Ishikawa (cell line): ENCODE data around the gene MGAT5B.

Experiments used
- CEBPB ChIP-seq: IDR thresholded peaks from 2 replicates; pipeline ENCODE4 v1.6.1; 2012
- CREB1 ChIP-seq: IDR thresholded peaks from 2 replicates; pipeline ENCODE4 v1.6.1; 2012; ENCODE audit warnings: low read depth
- EGR1 ChIP-seq: IDR thresholded peaks from 2 replicates; pipeline ENCODE4 v1.6.1; 2012
- EP300 ChIP-seq: IDR thresholded peaks from 2 replicates; pipeline ENCODE4 v1.6.1; 2012; ENCODE audit warnings: borderline replicate concordance
- FOXM1 ChIP-seq: IDR thresholded peaks from 2 replicates; pipeline ENCODE4 v1.6.1; 2012; ENCODE audit warnings: low read depth, borderline replicate concordance
- MAX ChIP-seq: IDR thresholded peaks from 2 replicates; pipeline ENCODE4 v1.6.1; 2012
- NFIC ChIP-seq: IDR thresholded peaks from 2 replicates; pipeline ENCODE4 v1.6.1; 2012
- RAD21 ChIP-seq: IDR thresholded peaks from 2 replicates; pipeline ENCODE4 v1.6.1; 2012; ENCODE audit warnings: low read depth
- TAF1 ChIP-seq: IDR thresholded peaks from 2 replicates; pipeline ENCODE4 v1.6.1; 2012; ENCODE audit warnings: low read depth, mild to moderate bottlenecking
- TCF12 ChIP-seq: IDR thresholded peaks from 2 replicates; pipeline ENCODE4 v1.6.1; 2012; ENCODE audit warnings: low read depth
- TEAD4 ChIP-seq: IDR thresholded peaks from 2 replicates; pipeline ENCODE4 v1.6.1; 2012
- YY1 ChIP-seq: IDR thresholded peaks from 2 replicates; pipeline ENCODE4 v1.6.1; 2012; ENCODE audit warnings: low read depth
- ZBTB7A ChIP-seq: IDR thresholded peaks from 2 replicates; pipeline ENCODE4 v1.6.1; 2012; ENCODE audit warnings: low read depth
- TF ChIP-seq, protein P1 (sequence below): IDR thresholded peaks from 2 replicates; pipeline ENCODE4 v1.6.1; 2012
- TF ChIP-seq, protein P2 (sequence below): IDR thresholded peaks from 2 replicates; pipeline ENCODE4 v1.6.1; 2012; ENCODE audit warnings: low read depth, mild to moderate bottlenecking

The MGAT5B gene

DNA sequence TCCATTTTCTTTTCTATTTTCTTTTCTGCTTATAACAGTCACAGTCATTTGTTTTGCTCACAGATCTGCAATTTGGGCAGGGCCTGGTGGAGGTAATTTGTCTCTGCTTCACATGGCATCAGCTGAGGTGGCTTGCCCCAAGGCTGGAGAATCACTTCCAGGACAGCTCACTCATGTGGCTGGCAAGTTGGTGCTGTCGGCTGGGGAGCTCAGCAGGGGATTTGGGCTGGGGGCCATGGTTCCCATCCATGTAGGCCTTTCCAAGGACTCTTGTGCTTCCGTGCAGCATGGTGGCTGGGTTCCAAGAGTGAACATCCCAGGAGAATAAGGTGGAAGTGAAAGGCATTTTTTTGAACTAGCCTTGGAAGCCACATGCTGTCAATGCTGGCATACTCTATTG lies 85.7 kb downstream of the MGAT5B start:
- TF ChIP-seq NFIC = no peak
- TF ChIP-seq RAD21 = no peak
- TF ChIP-seq TEAD4 = no peak
- TF ChIP-seq ZBTB7A = no peak
- TF ChIP-seq FOXM1 = no peak
- no peak for TF ChIP-seq CREB1
- no peak for TF ChIP-seq EGR1
- TF ChIP-seq CEBPB = no peak
- TF ChIP-seq TAF1 = no peak
- TF ChIP-seq MAX = no peak

DNA sequence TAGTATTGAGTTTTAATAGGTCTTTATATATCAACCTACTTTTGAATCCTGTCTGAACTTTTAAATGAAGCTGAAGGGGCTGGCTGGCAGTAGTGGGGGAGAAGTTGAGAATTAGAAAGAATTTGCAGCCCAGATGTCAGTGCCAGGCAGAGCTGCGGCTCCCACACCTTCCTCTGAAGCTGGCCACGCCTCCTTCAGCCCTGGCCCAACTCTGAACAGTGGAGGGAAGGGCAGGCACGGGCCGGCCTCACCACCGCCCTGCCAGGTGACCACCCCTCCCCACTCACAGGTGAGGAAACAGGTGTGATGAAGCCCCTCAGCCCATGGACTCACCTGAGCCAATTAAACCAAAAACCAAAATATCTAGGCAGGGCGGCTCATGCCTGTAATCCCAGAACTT lies 87.0 kb downstream of the MGAT5B start:
- TF ChIP-seq TAF1 (no peak), MAX (no peak), TCF12 (no peak), EGR1 (no peak), EP300 (no peak), YY1 (no peak), FOXM1 (no peak), ZBTB7A (no peak), CEBPB (no peak)
- TF ChIP-seq, protein P1, sequence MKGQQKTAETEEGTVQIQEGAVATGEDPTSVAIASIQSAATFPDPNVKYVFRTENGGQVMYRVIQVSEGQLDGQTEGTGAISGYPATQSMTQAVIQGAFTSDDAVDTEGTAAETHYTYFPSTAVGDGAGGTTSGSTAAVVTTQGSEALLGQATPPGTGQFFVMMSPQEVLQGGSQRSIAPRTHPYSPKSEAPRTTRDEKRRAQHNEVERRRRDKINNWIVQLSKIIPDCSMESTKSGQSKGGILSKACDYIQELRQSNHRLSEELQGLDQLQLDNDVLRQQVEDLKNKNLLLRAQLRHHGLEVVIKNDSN = no peak

DNA sequence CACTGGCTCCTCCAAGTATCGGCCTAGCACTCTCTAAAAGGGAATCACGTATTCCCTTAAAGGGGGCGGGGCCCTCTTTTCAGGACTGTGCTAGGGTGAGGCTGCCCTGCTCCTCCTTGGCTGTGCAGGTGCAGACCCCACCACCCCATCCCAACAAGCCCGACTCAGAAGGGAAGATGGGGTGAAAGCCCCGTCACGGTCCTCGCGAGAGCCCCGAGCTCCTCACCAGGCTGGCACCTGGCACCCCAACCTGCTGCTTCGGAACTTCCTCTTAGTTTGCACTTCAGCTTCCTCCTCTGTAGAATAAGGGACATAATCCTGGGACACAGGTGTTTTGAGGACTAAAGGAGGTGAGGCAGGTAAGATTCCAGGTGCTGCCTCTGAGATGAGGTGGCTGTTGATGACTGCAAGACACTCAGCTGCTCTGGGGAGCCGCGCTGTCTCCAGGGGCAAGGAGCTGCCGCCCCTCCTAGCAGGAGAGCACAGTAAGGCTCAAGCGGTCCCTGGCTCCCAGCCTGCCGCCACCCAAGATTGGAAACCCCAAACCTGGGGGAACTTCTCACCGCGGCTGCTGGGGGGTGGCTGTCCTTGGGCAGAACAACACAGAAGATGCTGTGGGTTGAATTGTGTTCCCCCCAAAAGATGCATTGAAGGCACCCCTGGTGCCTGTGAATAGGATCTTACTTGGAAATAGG lies 88.8 kb downstream of the MGAT5B start:
- TF ChIP-seq, protein P2, sequence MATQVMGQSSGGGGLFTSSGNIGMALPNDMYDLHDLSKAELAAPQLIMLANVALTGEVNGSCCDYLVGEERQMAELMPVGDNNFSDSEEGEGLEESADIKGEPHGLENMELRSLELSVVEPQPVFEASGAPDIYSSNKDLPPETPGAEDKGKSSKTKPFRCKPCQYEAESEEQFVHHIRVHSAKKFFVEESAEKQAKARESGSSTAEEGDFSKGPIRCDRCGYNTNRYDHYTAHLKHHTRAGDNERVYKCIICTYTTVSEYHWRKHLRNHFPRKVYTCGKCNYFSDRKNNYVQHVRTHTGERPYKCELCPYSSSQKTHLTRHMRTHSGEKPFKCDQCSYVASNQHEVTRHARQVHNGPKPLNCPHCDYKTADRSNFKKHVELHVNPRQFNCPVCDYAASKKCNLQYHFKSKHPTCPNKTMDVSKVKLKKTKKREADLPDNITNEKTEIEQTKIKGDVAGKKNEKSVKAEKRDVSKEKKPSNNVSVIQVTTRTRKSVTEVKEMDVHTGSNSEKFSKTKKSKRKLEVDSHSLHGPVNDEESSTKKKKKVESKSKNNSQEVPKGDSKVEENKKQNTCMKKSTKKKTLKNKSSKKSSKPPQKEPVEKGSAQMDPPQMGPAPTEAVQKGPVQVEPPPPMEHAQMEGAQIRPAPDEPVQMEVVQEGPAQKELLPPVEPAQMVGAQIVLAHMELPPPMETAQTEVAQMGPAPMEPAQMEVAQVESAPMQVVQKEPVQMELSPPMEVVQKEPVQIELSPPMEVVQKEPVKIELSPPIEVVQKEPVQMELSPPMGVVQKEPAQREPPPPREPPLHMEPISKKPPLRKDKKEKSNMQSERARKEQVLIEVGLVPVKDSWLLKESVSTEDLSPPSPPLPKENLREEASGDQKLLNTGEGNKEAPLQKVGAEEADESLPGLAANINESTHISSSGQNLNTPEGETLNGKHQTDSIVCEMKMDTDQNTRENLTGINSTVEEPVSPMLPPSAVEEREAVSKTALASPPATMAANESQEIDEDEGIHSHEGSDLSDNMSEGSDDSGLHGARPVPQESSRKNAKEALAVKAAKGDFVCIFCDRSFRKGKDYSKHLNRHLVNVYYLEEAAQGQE = no peak
- TF ChIP-seq EP300 (no peak), TEAD4 (no peak), MAX (no peak), CREB1 (no peak), EGR1 (no peak), FOXM1 (no peak), TAF1 (no peak), TCF12 (no peak), NFIC (no peak), RAD21 (no peak), YY1 (no peak), CEBPB (no peak), ZBTB7A (no peak)
- TF ChIP-seq, protein P1 = no peak

DNA sequence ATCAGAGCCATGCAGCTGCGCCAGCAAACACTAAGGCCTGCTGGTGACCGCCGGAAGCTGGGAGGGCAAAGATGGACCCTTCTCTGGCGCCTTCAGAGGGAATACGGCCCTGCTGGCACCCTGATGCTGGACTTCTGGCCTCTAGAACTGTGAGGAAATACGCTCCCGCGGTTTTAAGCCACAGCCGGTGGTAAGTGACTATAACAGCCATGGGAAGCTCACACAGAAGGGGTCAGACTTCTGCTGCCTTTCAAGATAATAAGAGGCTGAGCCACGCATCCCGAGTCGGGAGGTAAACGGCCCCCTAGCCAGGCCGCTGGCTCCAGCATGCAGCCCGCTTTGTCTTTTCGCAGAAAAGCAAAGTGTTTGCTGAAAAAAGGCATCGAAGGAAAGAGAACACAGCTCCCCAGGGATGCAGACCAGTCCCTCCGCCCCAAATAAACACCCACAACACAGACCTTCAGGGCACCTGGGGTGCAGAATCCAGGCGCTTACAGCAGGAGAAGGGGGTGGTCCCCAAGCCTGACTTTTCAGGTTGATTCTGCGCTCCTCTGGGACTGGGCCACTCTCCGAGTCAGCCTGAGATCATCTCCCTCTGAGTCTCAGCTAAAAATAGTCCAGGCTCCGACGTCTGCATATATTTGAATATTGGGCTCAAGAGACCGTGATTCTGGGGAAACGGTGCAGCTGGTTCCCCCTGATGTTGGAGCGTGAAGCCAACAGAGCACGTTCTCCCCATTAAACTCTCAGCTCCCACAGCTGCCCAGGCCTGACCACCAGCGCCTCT lies 89.7 kb downstream of the MGAT5B start:
- no peak for TF ChIP-seq MAX
- TF ChIP-seq RAD21 = no peak
- no peak for TF ChIP-seq TCF12
- no peak for TF ChIP-seq YY1
- no peak for TF ChIP-seq FOXM1
- no peak for TF ChIP-seq CREB1
- TF ChIP-seq NFIC = no peak
- no peak for TF ChIP-seq EP300
- TF ChIP-seq EGR1 = no peak
- no peak for TF ChIP-seq CEBPB
- no peak for TF ChIP-seq ZBTB7A
- no peak for TF ChIP-seq TAF1
- TF ChIP-seq, protein P1 = no peak
- TF ChIP-seq, protein P2 = no peak
- no peak for TF ChIP-seq TEAD4
